ENCODE data around the gene SYNE1. TPM values are rescaled to one million over a fixed set of nuclear protein-coding genes. Genes with fewer than 3 reads are reported as not detected.

Gene SYNE1
- total and polyA plus RNA-seq, 10 of the 15 experiments (the other 5 are each of a cell fraction or from before 2014, with no cell fraction given) = 2.3 to 28.7 (median 14.1) TPM

DNA sequence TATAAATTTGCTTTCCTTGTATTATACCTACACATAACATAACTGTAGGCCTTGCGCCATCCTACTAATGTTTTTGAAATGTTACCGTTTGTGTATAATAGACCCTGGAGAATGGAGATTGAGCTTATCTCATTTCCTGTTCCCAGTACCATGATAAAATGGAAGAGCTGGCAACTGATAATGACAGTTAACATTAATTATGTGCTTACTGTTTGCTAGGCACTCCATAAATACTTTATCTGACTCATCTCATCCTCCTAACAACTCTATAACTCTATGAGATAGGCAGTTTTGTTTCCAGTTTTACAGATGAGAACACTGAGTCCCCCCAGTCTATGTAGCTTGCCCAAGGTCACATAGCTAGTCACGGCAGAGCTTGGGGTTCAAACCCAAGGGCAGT is 396.7 kb downstream of the SYNE1 start:
- intact Hi-C loops (cut with micrococcal nuclease; ENCODE audit: unreplicated experiment) (no loop called here), in situ Hi-C loops (cut with MboI) (no loop called here)
- H3K9me3 ChIP-seq (replicated peaks; ENCODE audit: control insufficient read depth, insufficient read depth, low read length) = no peaks in the 10 kb centered on the region
- H3K4me2 ChIP-seq (ENCODE audit: control insufficient read depth, insufficient read depth) = no peak overlapping the region
- peaks cover 1 to 2% of the 10 kb centered on the region in 2 experiments; a peak in 3 of 4 replicates for H3K36me3 ChIP-seq (ENCODE audit: control insufficient read depth in 2 of 2, insufficient read depth in 2 of 2, low read length in 1 of 2)
- H2AFZ ChIP-seq (ENCODE audit: control insufficient read depth, low read depth, low read length) = no peak overlapping the region
- no peaks in the 10 kb centered on the region for H3K27me3 ChIP-seq (replicated peaks in 1 of 2; ENCODE audit: control insufficient read depth in 2 of 2, insufficient read depth in 2 of 2, low read length in 1 of 2)
- no peak for DNase-seq (ENCODE audit: low read depth, low spot score)
- CTCF ChIA-PET = interaction anchor here (0.7 to 1.3 kb wide), 3 partner anchors 20 to 564 kb away, joined by 3 to 7 read pairs (median 4); no protein-coding TSS in a partner anchor
- no peak overlapping the region for H3K9ac ChIP-seq (ENCODE audit: control insufficient read depth, insufficient read depth, low read length)
- no peak for FAIRE-seq
- POLR2A ChIA-PET = no interaction called here
- SMC1A ChIA-PET (ENCODE audit: uncharacterized antibody, unreplicated experiment) = interaction anchor here (0.6 to 2.0 kb wide), 4 partner anchors 14 to 491 kb away, joined by 3 to 6 read pairs (median 4); no protein-coding TSS in a partner anchor
- no peaks in the 10 kb centered on the region for H4K20me1 ChIP-seq (ENCODE audit: control insufficient read depth, insufficient read depth)
- no peak for ATAC-seq
- TF ChIP-seq, protein P1, sequence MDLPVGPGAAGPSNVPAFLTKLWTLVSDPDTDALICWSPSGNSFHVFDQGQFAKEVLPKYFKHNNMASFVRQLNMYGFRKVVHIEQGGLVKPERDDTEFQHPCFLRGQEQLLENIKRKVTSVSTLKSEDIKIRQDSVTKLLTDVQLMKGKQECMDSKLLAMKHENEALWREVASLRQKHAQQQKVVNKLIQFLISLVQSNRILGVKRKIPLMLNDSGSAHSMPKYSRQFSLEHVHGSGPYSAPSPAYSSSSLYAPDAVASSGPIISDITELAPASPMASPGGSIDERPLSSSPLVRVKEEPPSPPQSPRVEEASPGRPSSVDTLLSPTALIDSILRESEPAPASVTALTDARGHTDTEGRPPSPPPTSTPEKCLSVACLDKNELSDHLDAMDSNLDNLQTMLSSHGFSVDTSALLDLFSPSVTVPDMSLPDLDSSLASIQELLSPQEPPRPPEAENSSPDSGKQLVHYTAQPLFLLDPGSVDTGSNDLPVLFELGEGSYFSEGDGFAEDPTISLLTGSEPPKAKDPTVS (IDR thresholded peaks at IDR 0.05; ENCODE audit: low read depth, low read length) = no peak
- TF ChIP-seq YBX1 (IDR thresholded peaks at IDR 0.05) (no peak), MTA2 (IDR thresholded peaks at IDR 0.05; ENCODE audit: low read depth) (no peak), KAT2A (conservative IDR thresholded peaks at IDR 0.05; ENCODE audit: control insufficient read depth, low read depth, low read length) (no peak), CBFB (IDR thresholded peaks at IDR 0.05; ENCODE audit: low read depth) (no peak)
- TF ChIP-seq, protein P2, sequence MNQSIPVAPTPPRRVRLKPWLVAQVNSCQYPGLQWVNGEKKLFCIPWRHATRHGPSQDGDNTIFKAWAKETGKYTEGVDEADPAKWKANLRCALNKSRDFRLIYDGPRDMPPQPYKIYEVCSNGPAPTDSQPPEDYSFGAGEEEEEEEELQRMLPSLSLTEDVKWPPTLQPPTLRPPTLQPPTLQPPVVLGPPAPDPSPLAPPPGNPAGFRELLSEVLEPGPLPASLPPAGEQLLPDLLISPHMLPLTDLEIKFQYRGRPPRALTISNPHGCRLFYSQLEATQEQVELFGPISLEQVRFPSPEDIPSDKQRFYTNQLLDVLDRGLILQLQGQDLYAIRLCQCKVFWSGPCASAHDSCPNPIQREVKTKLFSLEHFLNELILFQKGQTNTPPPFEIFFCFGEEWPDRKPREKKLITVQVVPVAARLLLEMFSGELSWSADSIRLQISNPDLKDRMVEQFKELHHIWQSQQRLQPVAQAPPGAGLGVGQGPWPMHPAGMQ (IDR thresholded peaks at IDR 0.05; ENCODE audit: borderline replicate concordance) = no peak
- TF ChIP-seq, protein P3, sequence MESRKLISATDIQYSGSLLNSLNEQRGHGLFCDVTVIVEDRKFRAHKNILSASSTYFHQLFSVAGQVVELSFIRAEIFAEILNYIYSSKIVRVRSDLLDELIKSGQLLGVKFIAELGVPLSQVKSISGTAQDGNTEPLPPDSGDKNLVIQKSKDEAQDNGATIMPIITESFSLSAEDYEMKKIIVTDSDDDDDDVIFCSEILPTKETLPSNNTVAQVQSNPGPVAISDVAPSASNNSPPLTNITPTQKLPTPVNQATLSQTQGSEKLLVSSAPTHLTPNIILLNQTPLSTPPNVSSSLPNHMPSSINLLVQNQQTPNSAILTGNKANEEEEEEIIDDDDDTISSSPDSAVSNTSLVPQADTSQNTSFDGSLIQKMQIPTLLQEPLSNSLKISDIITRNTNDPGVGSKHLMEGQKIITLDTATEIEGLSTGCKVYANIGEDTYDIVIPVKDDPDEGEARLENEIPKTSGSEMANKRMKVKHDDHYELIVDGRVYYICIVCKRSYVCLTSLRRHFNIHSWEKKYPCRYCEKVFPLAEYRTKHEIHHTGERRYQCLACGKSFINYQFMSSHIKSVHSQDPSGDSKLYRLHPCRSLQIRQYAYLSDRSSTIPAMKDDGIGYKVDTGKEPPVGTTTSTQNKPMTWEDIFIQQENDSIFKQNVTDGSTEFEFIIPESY (IDR thresholded peaks at IDR 0.05) = no peak
- TF ChIP-seq, protein P4, sequence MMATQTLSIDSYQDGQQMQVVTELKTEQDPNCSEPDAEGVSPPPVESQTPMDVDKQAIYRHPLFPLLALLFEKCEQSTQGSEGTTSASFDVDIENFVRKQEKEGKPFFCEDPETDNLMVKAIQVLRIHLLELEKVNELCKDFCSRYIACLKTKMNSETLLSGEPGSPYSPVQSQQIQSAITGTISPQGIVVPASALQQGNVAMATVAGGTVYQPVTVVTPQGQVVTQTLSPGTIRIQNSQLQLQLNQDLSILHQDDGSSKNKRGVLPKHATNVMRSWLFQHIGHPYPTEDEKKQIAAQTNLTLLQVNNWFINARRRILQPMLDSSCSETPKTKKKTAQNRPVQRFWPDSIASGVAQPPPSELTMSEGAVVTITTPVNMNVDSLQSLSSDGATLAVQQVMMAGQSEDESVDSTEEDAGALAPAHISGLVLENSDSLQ (IDR thresholded peaks at IDR 0.05) = no peak
- no peak overlapping the region for H3K27ac ChIP-seq (ENCODE audit: control insufficient read depth, insufficient read depth)
- H3K79me2 ChIP-seq (ENCODE audit: control insufficient read depth, insufficient read depth, low read length) = no peaks in the 10 kb centered on the region
- no TSS peak for BruUV-seq (replicated peaks)
- no peaks in the 10 kb centered on the region for H3K4me1 ChIP-seq (ENCODE audit: control insufficient read depth, insufficient read depth, low read length)
- RAD21 ChIA-PET (ENCODE audit: unreplicated experiment) = interaction anchor here (1.7 kb wide), 1 partner anchor 550 kb away, joined by 4 read pairs; no protein-coding TSS in a partner anchor
- H3K4me3 ChIP-seq = no peak overlapping the region
- WGBS (ENCODE audit: insufficient coverage, insufficient replicate concordance, low lambda C conversion rate, missing lambda C conversion rate) = 91% methylated on average over 3 of the region's 3 CpGs
